Measurements from ENCODE around the gene DZANK1.
"Not testable (repeated sequence)": the region's sequence is repeated elsewhere in the genome, so short reads cannot be mapped to it uniquely, and the experiment has no call there.

The DZANK1 gene

DNA sequence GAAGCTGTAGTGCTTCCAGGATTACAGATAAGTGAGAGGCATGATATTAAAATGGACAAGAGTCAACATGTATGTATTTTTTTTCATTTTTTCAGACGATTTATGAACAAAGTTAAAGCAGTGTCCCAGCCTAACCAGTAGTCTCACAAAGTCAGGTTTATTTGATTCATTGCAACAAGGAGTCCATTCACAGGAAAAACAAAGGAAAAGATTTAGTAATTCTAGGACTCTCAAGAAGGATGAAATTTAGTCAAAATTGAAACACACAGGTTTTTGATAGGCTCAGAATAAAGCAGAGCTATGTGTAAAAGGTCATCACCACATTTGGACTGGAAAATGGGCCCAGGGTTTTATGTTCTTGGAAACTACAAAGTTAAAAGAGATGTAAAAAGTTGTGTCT, 94.5 kb downstream of the DZANK1 start:
- DNase-seq, result no peak

DNA sequence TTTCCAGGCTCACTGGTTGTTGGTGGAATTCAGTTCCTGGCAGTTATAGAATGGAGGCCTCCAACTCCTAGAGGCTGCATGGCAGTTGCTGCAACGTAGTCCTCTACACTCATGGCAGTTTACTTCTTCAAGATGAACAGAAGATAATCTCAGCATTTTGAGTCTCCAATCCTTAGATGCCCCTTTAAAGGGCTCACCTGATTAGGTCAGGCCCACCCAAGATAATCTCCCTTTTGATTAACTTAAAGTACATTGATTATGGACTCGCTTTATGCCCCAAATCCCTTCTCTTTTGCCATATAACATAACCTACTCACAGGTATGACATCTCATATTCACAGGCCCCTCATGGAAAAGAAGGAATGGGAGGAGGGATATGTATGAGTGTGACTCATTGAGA, 102.1 kb downstream of the DZANK1 start:
- DNase-seq, result no peak

GRCh38 chr20:18363708-18364107, 103.1 kb downstream of the DZANK1 start:
- DNase-seq, result no peak

DNA sequence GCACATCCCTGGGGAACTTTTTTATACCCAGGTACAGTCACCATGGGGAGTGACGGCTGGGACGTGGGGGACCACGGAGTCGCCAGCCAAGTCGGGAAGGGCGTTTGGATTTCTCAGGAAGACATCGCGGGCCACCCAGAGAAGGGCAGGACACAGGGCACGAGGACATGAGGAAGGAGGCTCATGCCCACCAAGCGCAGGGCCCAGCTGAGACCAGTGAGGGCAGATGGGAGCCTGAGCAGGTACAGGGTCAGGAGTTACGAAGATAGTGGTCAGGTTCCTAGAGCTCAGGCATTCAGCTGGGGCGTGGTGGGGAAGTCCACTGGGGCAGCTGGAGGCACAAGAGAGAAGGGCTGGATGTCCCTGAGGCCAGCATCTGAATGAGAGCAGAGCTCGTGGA, 103.9 kb downstream of the DZANK1 start:
- DNase-seq, result no peak

DNA sequence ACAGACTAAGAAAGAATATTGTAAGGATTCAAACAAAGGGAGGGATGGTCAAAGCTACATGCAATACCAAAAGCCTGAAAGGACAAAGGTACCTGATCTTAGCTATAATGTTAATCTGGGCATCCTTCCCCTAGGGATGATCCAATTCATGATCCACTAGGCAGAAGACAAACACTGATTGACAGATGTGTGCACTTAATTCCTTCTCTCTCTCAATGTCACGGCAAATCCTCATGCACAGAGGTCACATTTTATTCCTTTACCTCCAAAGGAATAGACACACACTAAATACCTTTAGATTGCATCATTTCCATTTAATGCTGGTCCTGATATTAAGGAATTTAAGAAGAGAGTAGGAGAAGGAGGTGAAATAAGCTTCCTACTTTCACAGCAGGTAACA, 105.2 kb downstream of the DZANK1 start:
- DNase-seq, result no peak

GRCh38 chr20:18360635-18361034, 106.2 kb downstream of the DZANK1 start:
- no peak for DNase-seq

DNA sequence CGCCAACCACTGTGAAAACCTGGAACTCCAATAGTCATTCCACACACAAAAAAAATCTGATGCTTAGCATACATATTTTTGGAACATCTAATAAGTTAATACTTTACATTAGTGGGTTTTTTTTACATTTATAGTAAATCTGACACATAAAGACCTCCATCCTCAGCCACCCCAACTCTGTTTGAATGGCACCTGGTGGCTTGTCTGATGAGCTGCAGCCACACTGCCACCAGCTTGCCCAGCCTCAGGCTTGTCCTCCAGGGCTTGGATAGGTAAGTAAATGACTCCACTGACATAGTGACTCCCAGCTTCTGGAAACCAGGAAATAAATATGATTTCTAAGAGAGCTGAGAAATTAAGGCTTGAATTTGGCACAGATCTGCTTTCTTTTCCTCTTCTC, 107.0 kb downstream of the DZANK1 start:
- DNase-seq, result no peak

- DNase-seq, result not testable (repeated sequence)
Observed at GRCh38 chr20:18349749-18350148, 117.1 kb downstream of the DZANK1 start.
